Measurements from ENCODE around the gene AK3.

DNA sequence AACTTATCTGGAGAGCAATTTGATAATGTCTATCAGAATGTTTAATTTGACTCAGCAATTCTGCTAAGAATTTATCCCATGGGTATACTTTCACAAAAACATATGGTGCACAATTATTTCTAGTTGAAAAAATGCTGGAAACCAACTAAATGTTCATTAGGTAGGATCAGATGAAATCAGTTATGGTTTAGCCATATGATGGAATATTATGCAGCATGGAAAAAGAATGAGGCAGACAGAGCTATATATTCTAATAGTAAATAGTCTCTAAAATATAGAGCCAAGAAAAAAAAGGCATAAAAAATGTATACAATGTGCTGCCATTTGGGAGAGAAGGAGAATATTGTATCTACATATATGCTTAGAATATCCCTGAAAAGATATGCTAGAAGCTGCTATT is 71.1 kb downstream of the AK3 start:
- TF ChIP-seq, protein P1, sequence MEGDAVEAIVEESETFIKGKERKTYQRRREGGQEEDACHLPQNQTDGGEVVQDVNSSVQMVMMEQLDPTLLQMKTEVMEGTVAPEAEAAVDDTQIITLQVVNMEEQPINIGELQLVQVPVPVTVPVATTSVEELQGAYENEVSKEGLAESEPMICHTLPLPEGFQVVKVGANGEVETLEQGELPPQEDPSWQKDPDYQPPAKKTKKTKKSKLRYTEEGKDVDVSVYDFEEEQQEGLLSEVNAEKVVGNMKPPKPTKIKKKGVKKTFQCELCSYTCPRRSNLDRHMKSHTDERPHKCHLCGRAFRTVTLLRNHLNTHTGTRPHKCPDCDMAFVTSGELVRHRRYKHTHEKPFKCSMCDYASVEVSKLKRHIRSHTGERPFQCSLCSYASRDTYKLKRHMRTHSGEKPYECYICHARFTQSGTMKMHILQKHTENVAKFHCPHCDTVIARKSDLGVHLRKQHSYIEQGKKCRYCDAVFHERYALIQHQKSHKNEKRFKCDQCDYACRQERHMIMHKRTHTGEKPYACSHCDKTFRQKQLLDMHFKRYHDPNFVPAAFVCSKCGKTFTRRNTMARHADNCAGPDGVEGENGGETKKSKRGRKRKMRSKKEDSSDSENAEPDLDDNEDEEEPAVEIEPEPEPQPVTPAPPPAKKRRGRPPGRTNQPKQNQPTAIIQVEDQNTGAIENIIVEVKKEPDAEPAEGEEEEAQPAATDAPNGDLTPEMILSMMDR (IDR thresholded peaks at IDR 0.05; ENCODE audit: low read length), result no peak
- no peak for TF ChIP-seq EZH2phosphoT487 (IDR thresholded peaks at IDR 0.05; ENCODE audit: low read length)
